HepG2 (cell line): ENCODE data around the gene TTPAL. TPM values are rescaled to one million over a fixed set of nuclear protein-coding genes. Genes with fewer than 3 reads are reported as not detected.
"Not testable (repeated sequence)": the region's sequence is repeated elsewhere in the genome, so short reads cannot be mapped to it uniquely, and the experiment has no call there.

Experiments used
- ATAC-seq: fragments of 200-7000 bp; cut with Tn5 transposase; 3 replicates; pipeline ENCODE4 v1.9.1; 2020; ENCODE audit warnings: mild to moderate bottlenecking, moderate library complexity
- BruUV-seq: library from RNA; stranded (reverse); fragments of 400-500 nt; replicated peaks from 2 replicates; lab custom pipeline; 2021; lab: Mats Ljungman, UMichigan
- CTCF ChIA-PET: fragments of 300-600 bp; formaldehyde crosslinking; extraction: SDS; loops from one replicate; lab custom pipeline; 2021; ENCODE audit warnings: low total read pairs, inconsistent platforms, low intra/inter-chr PET ratio; lab: Yijun Ruan, JAX
- POLR2A ChIA-PET: fragments of 350-600 bp; sonication (Branson Sonifier 250); formaldehyde crosslinking; loops from one replicate; lab custom pipeline; 2020; ENCODE audit warnings: antibody characterized with exemption, inconsistent platforms; lab: Yijun Ruan, JAX
- DNase-seq: peaks from one replicate; pipeline ENCODE4 v3.0.0-alpha.2; 2015; ENCODE audit warnings: low spot score
- FAIRE-seq: peaks from 3 replicates; lab custom pipeline; 2011; peaks lifted over from hg19 to GRCh38; lab: Jason Lieb, UNC
- H2AFZ ChIP-seq: one replicate; pipeline ENCODE4 v1.6.1; 2011; ENCODE audit warnings: low read length, inconsistent platforms
- H3K27ac ChIP-seq: fragments of 300-600 bp; 3 replicates; pipeline ENCODE4 v1.8.0; 2011; ENCODE audit warnings: mixed run types, mild to moderate bottlenecking, mixed read lengths, low read length, inconsistent platforms; ENCODE audit not compliant: insufficient read depth; ENCODE audit errors: extremely low read length
- H3K27me3 ChIP-seq, 2 experiments: fragments of 200-600 bp in 1 of 2; 2 replicates in 1 of 2; 3 replicates in 1 of 2; pipeline versions ENCODE4 v1.6.0 to v1.8.0; 2011; ENCODE audit warnings: low read length in 2 of 2, mild to moderate bottlenecking in 2 of 2, moderate library complexity in 2 of 2, inconsistent platforms in 1 of 2; ENCODE audit not compliant: insufficient read depth in 2 of 2, control insufficient read depth in 1 of 2
- H3K36me3 ChIP-seq, 2 experiments: fragments of 200-600 bp in 1 of 2; replicated peaks in 1 of 2; 2 replicates in 1 of 2; 3 replicates in 1 of 2; pipeline versions ENCODE4 v1.5.1 to v1.8.0; 2011; ENCODE audit warnings: low read length in 2 of 2, inconsistent platforms in 1 of 2; ENCODE audit not compliant: insufficient read depth in 2 of 2, control insufficient read depth in 1 of 2
- H3K4me1 ChIP-seq: 2 replicates; pipeline ENCODE4 v1.5.1; 2012; ENCODE audit warnings: low read length, inconsistent platforms; ENCODE audit not compliant: insufficient read depth
- H3K4me2 ChIP-seq: 2 replicates; pipeline ENCODE4 v1.6.0; 2011; ENCODE audit warnings: low read depth, low read length, inconsistent platforms
- H3K4me3 ChIP-seq, 3 experiments: fragments of 200-600 bp in 1 of 3; sonication (generic), shearing (Covaris generic) in 1 of 3; replicated peaks in 1 of 3; 2 replicates each; pipeline ENCODE4 v1.5.1; 2011 to 2016; ENCODE audit warnings: low read length in 3 of 3, inconsistent platforms in 2 of 3, low read depth in 2 of 3, mild to moderate bottlenecking in 2 of 3, control low read depth in 1 of 3, mixed read lengths in 1 of 3; ENCODE audit not compliant: insufficient read depth in 1 of 3
- H3K79me2 ChIP-seq: one replicate; pipeline ENCODE4 v1.6.1; 2011; ENCODE audit warnings: low read length, inconsistent platforms; ENCODE audit not compliant: insufficient read depth
- H3K9ac ChIP-seq: 2 replicates; pipeline ENCODE4 v1.6.0; 2011; ENCODE audit warnings: mild to moderate bottlenecking, low read depth, low read length, inconsistent platforms; ENCODE audit not compliant: insufficient read depth
- H3K9me3 ChIP-seq: 2 replicates; pipeline ENCODE4 v1.5.1; 2012; ENCODE audit warnings: mild to moderate bottlenecking, low read length
- H4K20me1 ChIP-seq: 2 replicates; pipeline ENCODE4 v1.6.0; 2011; ENCODE audit warnings: inconsistent platforms, mild to moderate bottlenecking, low read length, moderate library complexity; ENCODE audit not compliant: insufficient read depth
- DRAP1 ChIP-seq: IDR thresholded peaks from 2 replicates; pipeline ENCODE4 v1.6.1; 2016; ENCODE audit warnings: missing genetic modification reagents, missing compliant biosample characterization
- HIVEP1 ChIP-seq: sonication (generic); formaldehyde crosslinking; IDR thresholded peaks from 2 replicates; pipeline ENCODE4 v1.4.0; 2020; ENCODE audit warnings: mild to moderate bottlenecking, missing genetic modification reagents
- POLR2AphosphoS5 ChIP-seq: IDR thresholded peaks from 2 replicates; pipeline ENCODE4 v1.6.1; 2012; ENCODE audit warnings: low read depth, low read length
- SNAPC5 ChIP-seq: sonication (generic); formaldehyde crosslinking; IDR thresholded peaks from 2 replicates; pipeline ENCODE4 v1.8.1; 2023; ENCODE audit warnings: mild to moderate bottlenecking, missing genetic modification reagents, borderline replicate concordance
- ZEB1 ChIP-seq: IDR thresholded peaks from 2 replicates; pipeline ENCODE4 v1.6.1; 2012; ENCODE audit warnings: mild to moderate bottlenecking, low read depth, inconsistent platforms; ENCODE audit not compliant: insufficient replicate concordance
- ZNF121 ChIP-seq: sonication (generic); formaldehyde crosslinking; IDR thresholded peaks from 2 replicates; pipeline ENCODE4 v1.5.0; 2020; ENCODE audit warnings: mild to moderate bottlenecking, missing genetic modification reagents
- ZNF124 ChIP-seq: sonication (generic); formaldehyde crosslinking; IDR thresholded peaks from 2 replicates; pipeline ENCODE4 v1.4.0; 2020; ENCODE audit warnings: missing genetic modification reagents
- ZNF460 ChIP-seq: sonication (generic); formaldehyde crosslinking; IDR thresholded peaks from 2 replicates; pipeline ENCODE4 v1.5.1; 2020; ENCODE audit warnings: missing genetic modification reagents, mild to moderate bottlenecking, borderline replicate concordance
- ZNF550 ChIP-seq: sonication (generic); formaldehyde crosslinking; IDR thresholded peaks from 2 replicates; pipeline ENCODE4 v1.4.0; 2020; ENCODE audit warnings: mild to moderate bottlenecking, missing genetic modification reagents, borderline replicate concordance
- ZNF570 ChIP-seq: sonication (generic); formaldehyde crosslinking; IDR thresholded peaks from 2 replicates; pipeline ENCODE4 v1.4.0; 2020; ENCODE audit warnings: mild to moderate bottlenecking, missing genetic modification reagents, borderline replicate concordance
- ZNF709 ChIP-seq: sonication (generic); formaldehyde crosslinking; IDR thresholded peaks from 2 replicates; pipeline ENCODE4 v1.5.0; 2020; ENCODE audit warnings: mild to moderate bottlenecking, missing genetic modification reagents
- ZNF746 ChIP-seq: sonication (generic); formaldehyde crosslinking; IDR thresholded peaks from 2 replicates; pipeline ENCODE4 v1.8.0; 2022; ENCODE audit warnings: mild to moderate bottlenecking, missing genetic modification reagents
- ZNF891 ChIP-seq: sonication (generic); formaldehyde crosslinking; IDR thresholded peaks from 2 replicates; pipeline ENCODE4 v1.5.0; 2020; ENCODE audit warnings: mild to moderate bottlenecking, missing genetic modification reagents
- WGBS: methylation state at CpG from one replicate; pipeline ENCODE4 v1.1.6; 2017; ENCODE audit warnings: low lambda C conversion rate; 5-methylcytosine and 5-hydroxymethylcytosine counted together
- in situ Hi-C: cut with HindIII; loops from 2 replicates; pipeline ENCODE4 v1.10.0; 2017; ENCODE audit warnings: low pct_unique_long_range_greater_than_20kb; ENCODE audit not compliant: extremely low pct_ligation_motif_present
- intact Hi-C: fragments of 100-400 bp; cut with micrococcal nuclease; formaldehyde crosslinking; loops from one replicate; pipeline ENCODE4 v1.10.0; 2022; ENCODE audit not compliant: unreplicated experiment
- polyA plus RNA-seq, 8 experiments: library from polyadenylated mRNA; depleted of rRNA in 3 of 8; stranded (reverse) in 7 of 8; unstranded in 1 of 8; fragments of >200 nt; fragmentation: Illumina TruSeq in 4 of 8; extraction: Trizol in 4 of 8; gene quantifications; 2 replicates each; pipeline versions ENCODE4 v1.2.1 to v1.2.3, GENCODE V29; 2011 to 2016; ENCODE audit warnings: low read depth in 4 of 8, missing spikeins in 1 of 8, mixed read lengths in 1 of 8; ENCODE audit not compliant: insufficient read depth in 1 of 8
- total RNA-seq, 5 experiments: library from RNA; depleted of rRNA; stranded (reverse); fragments of >200 nt; fragmentation: Illumina TruSeq; extraction: Trizol; gene quantifications; 2 replicates each; pipeline ENCODE4 v1.2.3, GENCODE V29; 2016; ENCODE audit warnings: low read depth in 1 of 5

Gene TTPAL
- total and polyA plus RNA-seq, 2 of the 13 experiments (the other 11 are each of a cell fraction or from before 2014, with no cell fraction given): 4.3 to 18.8 TPM

- TF ChIP-seq ZNF746 (CRISPR knock-in tag): no peak
- no peak for TF ChIP-seq POLR2AphosphoS5
- TF ChIP-seq ZNF570 (CRISPR knock-in tag): no peak
- no peak for TF ChIP-seq ZNF891 (CRISPR knock-in tag)
- TF ChIP-seq ZNF550 (CRISPR knock-in tag): no peak
- no peak for TF ChIP-seq SNAPC5 (CRISPR knock-in tag)
- TF ChIP-seq ZNF124: peak; percentile 89; the same call in 1 of the 2 replicates
- peak; percentile 37 for TF ChIP-seq ZEB1
- peak; percentile 45; the same call in 1 of the 2 replicates for TF ChIP-seq DRAP1 (CRISPR knock-in tag)
- no peak for TF ChIP-seq ZNF709 (CRISPR knock-in tag)
Observed at GRCh38 chr20:44471481-44471882, 4.2 kb upstream of the TTPAL start (continued).

- H3K27ac ChIP-seq, H3K9me3 ChIP-seq, intact Hi-C loops, H3K4me3 ChIP-seq, H3K36me3 ChIP-seq, H4K20me1 ChIP-seq, FAIRE-seq, BruUV-seq, ATAC-seq, H3K27me3 ChIP-seq, DNase-seq, H3K9ac ChIP-seq, H2AFZ ChIP-seq: not testable (repeated sequence)
- Histone ChIP-seq H3K79me2 (peaks cover 12% of the 10 kb centered on the region), H3K4me2 (peak overlapping the region; percentile 48), H3K4me1 (peaks cover 58% of the 10 kb centered on the region)
- CTCF ChIA-PET: interaction anchor here (0.7 to 3.0 kb wide), 6 partner anchors 84 to 395 kb away, joined by 3 to 30 read pairs (median 12); no protein-coding TSS in a partner anchor
- POLR2A ChIA-PET: interaction anchor here (0.8 to 2.6 kb wide), 6 partner anchors 37 to 261 kb away, joined by 3 to 14 read pairs (median 3); no protein-coding TSS in a partner anchor
- in situ Hi-C loops: loop anchor here (5.0 to 10.0 kb wide), 3 partner anchors 160 to 357 kb away; partner anchors contain the start of gene FITM2
- TF ChIP-seq ZNF460 (CRISPR knock-in tag): peak; percentile 59; the same call in 1 of the 2 replicates
- peak; percentile 57; the same call in 1 of the 2 replicates for TF ChIP-seq ZNF121 (CRISPR knock-in tag)
- 0 out of 2 replicates have a peak, but pooled peaks have one; percentile 8 for TF ChIP-seq HIVEP1 (CRISPR knock-in tag)
- 32% methylated on average over 9 of the region's 9 CpGs for WGBS
Observed at GRCh38 chr20:44472283-44472682, 3.4 kb upstream of the TTPAL start.
